ENCODE results near the gene MYO1C.

Gene MYO1C

GRCh38 chr17:1494736-1495253 is 2.3 kb upstream of the MYO1C start:
- no peaks in the 10 kb centered on the region for H4K20me1 ChIP-seq (ENCODE audit: insufficient read depth, low read length, poor library complexity, severe bottlenecking)
- no peaks in the 10 kb centered on the region for H3F3A ChIP-seq (ENCODE audit: low read depth)
- H3K4me3 ChIP-seq (ENCODE audit: low read length, poor library complexity, severe bottlenecking): no peak overlapping the region
- H3K9me3 ChIP-seq (ENCODE audit: insufficient read depth, low read depth, low read length): no peaks in the 10 kb centered on the region
- no peaks in the 10 kb centered on the region for H3K79me2 ChIP-seq (ENCODE audit: insufficient read depth, low read length)
- no peak overlapping the region for H3K9ac ChIP-seq (ENCODE audit: low read depth, low read length, poor library complexity, severe bottlenecking)
- no peaks in the 10 kb centered on the region for H3K9me2 ChIP-seq (replicated peaks; ENCODE audit: low read depth, low read length)
- H3K36me3 ChIP-seq (ENCODE audit: insufficient read depth, low read length): peaks cover 4% of the 10 kb centered on the region; the same call in 1 of the 2 replicates
- no peaks in the 10 kb centered on the region for H3K27me3 ChIP-seq (ENCODE audit: insufficient read depth, low read length, poor library complexity, severe bottlenecking)
- no peak overlapping the region for H2AFZ ChIP-seq (ENCODE audit: low read length)
- TF ChIP-seq EZH2phosphoT487 (IDR thresholded peaks at IDR 0.05; ENCODE audit: borderline replicate concordance): no peak
- TF ChIP-seq CTCF (conservative IDR thresholded peaks at IDR 0.05; ENCODE audit: low read length): no peak
- no peak overlapping the region for H3K4me2 ChIP-seq (ENCODE audit: low read depth, low read length, poor library complexity, severe bottlenecking)
- peaks cover 10% of the 10 kb centered on the region for H3K4me1 ChIP-seq (ENCODE audit: insufficient read depth, low read length, poor library complexity, severe bottlenecking)

GRCh38 chr17:1494203-1494602 is 1.7 kb upstream of the MYO1C start:
- no peak overlapping the region for H3K9ac ChIP-seq (ENCODE audit: low read depth, low read length, poor library complexity, severe bottlenecking)
- no peaks in the 10 kb centered on the region for H4K20me1 ChIP-seq (ENCODE audit: insufficient read depth, low read length, poor library complexity, severe bottlenecking)
- no peaks in the 10 kb centered on the region for H3K27me3 ChIP-seq (ENCODE audit: insufficient read depth, low read length, poor library complexity, severe bottlenecking)
- H2AFZ ChIP-seq (ENCODE audit: low read length): no peak overlapping the region
- no peak for TF ChIP-seq EZH2phosphoT487 (IDR thresholded peaks at IDR 0.05; ENCODE audit: borderline replicate concordance)
- TF ChIP-seq CTCF (conservative IDR thresholded peaks at IDR 0.05; ENCODE audit: low read length): no peak
- no peaks in the 10 kb centered on the region for H3K79me2 ChIP-seq (ENCODE audit: insufficient read depth, low read length)
- no peak overlapping the region for H3K4me2 ChIP-seq (ENCODE audit: low read depth, low read length, poor library complexity, severe bottlenecking)
- H3K4me3 ChIP-seq (ENCODE audit: low read length, poor library complexity, severe bottlenecking): no peak overlapping the region
- peaks cover 4% of the 10 kb centered on the region; the same call in 1 of the 2 replicates for H3K36me3 ChIP-seq (ENCODE audit: insufficient read depth, low read length)
- no peaks in the 10 kb centered on the region for H3K9me2 ChIP-seq (replicated peaks; ENCODE audit: low read depth, low read length)
- no peaks in the 10 kb centered on the region for H3F3A ChIP-seq (ENCODE audit: low read depth)
- H3K4me1 ChIP-seq (ENCODE audit: insufficient read depth, low read length, poor library complexity, severe bottlenecking): peaks cover 10% of the 10 kb centered on the region
- H3K9me3 ChIP-seq (ENCODE audit: insufficient read depth, low read depth, low read length): no peaks in the 10 kb centered on the region

- Histone ChIP-seq H3K9ac (ENCODE audit: low read depth, low read length, poor library complexity, severe bottlenecking) (no peak overlapping the region), H3K9me2 (replicated peaks; ENCODE audit: low read depth, low read length) (no peaks in the 10 kb centered on the region), H3K4me1 (ENCODE audit: insufficient read depth, low read length, poor library complexity, severe bottlenecking) (peaks cover 5% of the 10 kb centered on the region), H4K20me1 (ENCODE audit: insufficient read depth, low read length, poor library complexity, severe bottlenecking) (no peaks in the 10 kb centered on the region), H3K9me3 (ENCODE audit: insufficient read depth, low read depth, low read length) (no peaks in the 10 kb centered on the region), H3K27me3 (ENCODE audit: insufficient read depth, low read length, poor library complexity, severe bottlenecking) (no peaks in the 10 kb centered on the region), H3F3A (ENCODE audit: low read depth) (no peaks in the 10 kb centered on the region), H2AFZ (ENCODE audit: low read length) (no peak overlapping the region), H3K4me2 (ENCODE audit: low read depth, low read length, poor library complexity, severe bottlenecking) (no peak overlapping the region), H3K4me3 (ENCODE audit: low read length, poor library complexity, severe bottlenecking) (no peak overlapping the region), H3K79me2 (ENCODE audit: insufficient read depth, low read length) (no peaks in the 10 kb centered on the region), H3K36me3 (ENCODE audit: insufficient read depth, low read length) (peaks cover 4% of the 10 kb centered on the region; the same call in 1 of the 2 replicates)
- TF ChIP-seq CTCF (conservative IDR thresholded peaks at IDR 0.05; ENCODE audit: low read length): no peak
- no peak for TF ChIP-seq EZH2phosphoT487 (IDR thresholded peaks at IDR 0.05; ENCODE audit: borderline replicate concordance)
These were observed 950 bp upstream of the MYO1C start for GRCh38 chr17:1493291-1493980.
